T-helper 1 cell treated with Interleukin-12 subunit alpha and Interleukin-12 subunit beta and Interleukin-4 antibody, amounts not matched to agents 30 μg/mL and 1 μg/mL, for 36 hours (primary cell): Measurements from ENCODE around the gene LIFR.

ENCODE experiments used
- H3K27ac Mint-ChIP-seq: one replicate; pipeline ENCODE4 v1.8.0; 2021; ENCODE audit warnings: mild to moderate bottlenecking, mixed read lengths
- H3K27me3 Mint-ChIP-seq: one replicate; pipeline ENCODE4 v1.8.0; 2021; ENCODE audit warnings: low read depth, mixed read lengths
- H3K36me3 Mint-ChIP-seq: one replicate; pipeline ENCODE4 v1.8.0; 2021; ENCODE audit warnings: low read depth, mixed read lengths
- H3K4me1 Mint-ChIP-seq: one replicate; pipeline ENCODE4 v1.8.0; 2021; ENCODE audit warnings: low read depth, mixed read lengths
- H3K4me3 Mint-ChIP-seq: one replicate; pipeline ENCODE4 v1.8.0; 2021; ENCODE audit warnings: mild to moderate bottlenecking, moderate library complexity, mixed read lengths
- H3K9me3 Mint-ChIP-seq: one replicate; pipeline ENCODE4 v1.8.0; 2021; ENCODE audit warnings: mixed read lengths

The LIFR gene

GRCh38 chr5:38546691-38547146 is 9.7 kb downstream of the LIFR start:
- H3K27me3 Mint-ChIP-seq, result peaks cover 12% of the 10 kb centered on the region
- H3K27ac Mint-ChIP-seq, result no peak overlapping the region
- no peak overlapping the region for H3K4me3 Mint-ChIP-seq
- no peaks in the 10 kb centered on the region for H3K9me3 Mint-ChIP-seq
- no peaks in the 10 kb centered on the region for H3K4me1 Mint-ChIP-seq
- no peaks in the 10 kb centered on the region for H3K36me3 Mint-ChIP-seq

GRCh38 chr5:38543886-38544285 is 12.6 kb downstream of the LIFR start:
- Mint-ChIP-seq H3K27me3 (peaks cover 5% of the 10 kb centered on the region), H3K4me1 (no peaks in the 10 kb centered on the region), H3K36me3 (no peaks in the 10 kb centered on the region), H3K27ac (no peak overlapping the region), H3K4me3 (no peak overlapping the region), H3K9me3 (no peaks in the 10 kb centered on the region)

DNA sequence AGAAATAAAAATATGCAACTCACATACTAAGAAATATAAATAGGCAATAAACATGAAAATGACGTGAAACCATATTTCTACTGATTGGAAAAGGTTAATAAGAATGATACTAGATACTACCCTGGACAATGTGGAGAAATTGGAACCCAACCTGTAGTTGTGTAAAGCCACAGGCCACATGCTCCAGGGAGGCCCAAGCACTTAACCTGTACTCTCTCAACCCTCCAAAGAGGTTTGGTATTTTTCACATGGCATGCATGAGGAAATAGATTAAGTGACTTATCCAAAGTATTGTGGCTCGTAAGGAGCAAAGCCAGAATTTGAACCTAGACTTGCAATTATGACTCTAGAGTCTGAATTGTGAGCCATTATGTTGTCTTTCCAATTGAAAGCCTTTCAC is 13.4 kb downstream of the LIFR start:
- no peaks in the 10 kb centered on the region for H3K9me3 Mint-ChIP-seq
- H3K4me1 Mint-ChIP-seq, result no peaks in the 10 kb centered on the region
- H3K4me3 Mint-ChIP-seq, result no peak overlapping the region
- no peaks in the 10 kb centered on the region for H3K36me3 Mint-ChIP-seq
- no peak overlapping the region for H3K27ac Mint-ChIP-seq
- peaks cover 8% of the 10 kb centered on the region for H3K27me3 Mint-ChIP-seq

GRCh38 chr5:38541174-38541725 is 15.2 kb downstream of the LIFR start:
- Mint-ChIP-seq H3K36me3 (no peaks in the 10 kb centered on the region), H3K27me3 (peaks cover 13% of the 10 kb centered on the region), H3K4me1 (no peaks in the 10 kb centered on the region), H3K27ac (no peak overlapping the region), H3K9me3 (no peaks in the 10 kb centered on the region), H3K4me3 (no peak overlapping the region)

GRCh38 chr5:38540314-38540713 is 16.1 kb downstream of the LIFR start:
- Mint-ChIP-seq H3K36me3 (no peaks in the 10 kb centered on the region), H3K27ac (no peak overlapping the region), H3K4me3 (no peak overlapping the region), H3K9me3 (no peaks in the 10 kb centered on the region), H3K27me3 (peaks cover 20% of the 10 kb centered on the region), H3K4me1 (no peaks in the 10 kb centered on the region)

GRCh38 chr5:38538161-38538560 is 18.3 kb downstream of the LIFR start:
- Mint-ChIP-seq H3K27me3 (peaks cover 16% of the 10 kb centered on the region), H3K4me3 (no peak overlapping the region), H3K4me1 (no peaks in the 10 kb centered on the region), H3K36me3 (no peaks in the 10 kb centered on the region), H3K9me3 (no peaks in the 10 kb centered on the region), H3K27ac (no peak overlapping the region)

GRCh38 chr5:38537505-38537904 is 18.9 kb downstream of the LIFR start:
- Mint-ChIP-seq H3K4me1 (no peaks in the 10 kb centered on the region), H3K4me3 (no peak overlapping the region), H3K9me3 (no peaks in the 10 kb centered on the region), H3K27ac (no peak overlapping the region), H3K36me3 (no peaks in the 10 kb centered on the region), H3K27me3 (peaks cover 16% of the 10 kb centered on the region)

- peaks cover 16% of the 10 kb centered on the region for H3K27me3 Mint-ChIP-seq
- no peak overlapping the region for H3K4me3 Mint-ChIP-seq
- H3K27ac Mint-ChIP-seq, result no peak overlapping the region
These were observed 19.5 kb downstream of the LIFR start for GRCh38 chr5:38536968-38537367.

GRCh38 chr5:38535845-38536244 is 20.6 kb downstream of the LIFR start:
- no peaks in the 10 kb centered on the region for H3K4me1 Mint-ChIP-seq

More at GRCh38 chr5:38536968-38537367, 19.5 kb downstream of the LIFR start:
- no peaks in the 10 kb centered on the region for H3K36me3 Mint-ChIP-seq
- no peaks in the 10 kb centered on the region for H3K9me3 Mint-ChIP-seq
- H3K4me1 Mint-ChIP-seq, result no peaks in the 10 kb centered on the region

GRCh38 chr5:38535248-38535750 is 21.1 kb downstream of the LIFR start:
- no peaks in the 10 kb centered on the region for H3K4me1 Mint-ChIP-seq
- H3K36me3 Mint-ChIP-seq, result no peaks in the 10 kb centered on the region
- peaks cover 19% of the 10 kb centered on the region for H3K27me3 Mint-ChIP-seq
- no peak overlapping the region for H3K4me3 Mint-ChIP-seq
- no peaks in the 10 kb centered on the region for H3K9me3 Mint-ChIP-seq
- H3K27ac Mint-ChIP-seq, result no peak overlapping the region

More at GRCh38 chr5:38535845-38536244, 20.6 kb downstream of the LIFR start:
- Mint-ChIP-seq H3K27ac (no peak overlapping the region), H3K36me3 (no peaks in the 10 kb centered on the region), H3K9me3 (no peaks in the 10 kb centered on the region), H3K4me3 (no peak overlapping the region), H3K27me3 (peaks cover 16% of the 10 kb centered on the region)

DNA sequence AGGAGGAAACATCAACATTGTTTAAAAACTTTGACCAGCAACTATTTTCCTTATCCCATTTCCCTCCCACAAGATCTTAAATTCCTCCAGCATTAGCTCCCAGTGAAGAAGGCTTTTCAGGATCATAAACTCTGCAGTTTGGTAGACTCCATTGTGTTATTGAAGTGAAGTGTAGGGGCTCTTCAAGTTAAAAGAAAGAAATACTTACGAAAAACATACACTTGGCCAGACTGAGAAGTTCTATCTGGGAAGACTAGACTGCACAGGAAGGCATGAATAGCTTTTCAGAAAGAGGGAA is 22.3 kb downstream of the LIFR start:
- Mint-ChIP-seq H3K4me1 (no peaks in the 10 kb centered on the region), H3K4me3 (no peak overlapping the region), H3K36me3 (no peaks in the 10 kb centered on the region), H3K27me3 (peaks cover 23% of the 10 kb centered on the region), H3K9me3 (no peaks in the 10 kb centered on the region), H3K27ac (no peak overlapping the region)

DNA sequence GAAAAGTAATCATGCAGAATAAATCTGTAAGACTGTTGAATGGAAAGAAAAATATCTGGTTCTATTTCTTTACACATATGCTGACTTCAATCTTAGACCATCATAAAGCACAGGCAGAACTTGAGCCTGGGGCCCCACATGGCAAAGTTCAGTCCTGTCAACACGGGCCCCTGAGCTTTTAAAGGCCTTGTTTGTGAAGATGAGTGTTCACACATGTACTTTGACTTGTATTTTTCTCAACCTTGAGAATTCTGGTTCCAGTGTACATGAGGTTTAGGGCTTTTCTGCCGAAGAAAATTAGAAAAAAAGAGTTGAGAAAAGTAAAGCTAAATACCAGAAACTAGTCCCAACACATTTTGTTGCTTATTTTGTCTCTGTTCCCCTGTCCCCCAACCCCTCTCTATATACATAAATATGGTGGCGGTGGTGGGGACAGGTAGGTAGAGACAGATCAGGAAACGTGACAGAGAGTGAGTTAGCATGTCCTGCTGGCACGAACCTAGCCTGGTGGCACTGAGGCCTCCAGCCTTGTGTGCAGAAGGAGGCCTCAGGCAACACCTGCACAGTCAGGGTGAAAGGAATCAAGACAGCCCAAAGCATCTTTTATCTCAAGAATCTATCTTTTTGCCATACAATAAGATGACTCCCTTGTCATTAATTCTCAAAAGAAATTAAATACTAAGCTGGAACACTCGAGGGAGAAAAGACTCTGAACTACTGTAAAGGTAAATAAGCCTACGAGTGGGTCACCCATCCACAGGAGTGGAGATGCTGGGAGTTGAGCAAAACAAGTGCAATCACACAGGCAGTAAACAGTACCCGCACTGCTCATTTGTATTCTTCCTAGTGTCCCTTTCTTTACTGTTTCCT is 22.9 kb downstream of the LIFR start:
- no peaks in the 10 kb centered on the region for H3K36me3 Mint-ChIP-seq

GRCh38 chr5:38532165-38532669 is 24.2 kb downstream of the LIFR start:
- Mint-ChIP-seq H3K9me3 (no peaks in the 10 kb centered on the region), H3K4me3 (no peak overlapping the region), H3K4me1 (no peaks in the 10 kb centered on the region)

More for the DNA sequence above, 22.9 kb downstream of the LIFR start:
- Mint-ChIP-seq H3K27ac (no peak overlapping the region), H3K4me3 (no peak overlapping the region), H3K27me3 (peaks cover 21% of the 10 kb centered on the region), H3K9me3 (no peaks in the 10 kb centered on the region), H3K4me1 (no peaks in the 10 kb centered on the region)

DNA sequence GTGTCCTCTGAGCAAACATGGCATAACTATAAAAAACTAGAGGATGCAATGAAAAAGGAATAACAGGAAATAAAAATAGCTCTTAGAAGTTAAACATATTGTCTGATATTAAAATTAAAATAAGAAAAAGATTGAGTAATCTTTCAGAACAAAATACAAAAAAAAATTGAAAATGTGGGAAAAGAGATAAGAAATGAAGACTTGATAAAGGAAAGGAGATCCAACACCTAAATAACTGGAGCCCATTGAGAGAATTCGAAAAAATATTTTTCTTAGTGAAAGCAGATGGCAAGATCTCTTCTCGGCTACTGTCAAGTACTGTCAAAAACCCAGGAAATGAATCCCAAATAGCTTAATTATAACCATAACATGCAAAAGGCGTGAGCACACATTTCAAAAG is 24.9 kb downstream of the LIFR start:
- Mint-ChIP-seq H3K27ac (no peak overlapping the region), H3K27me3 (peaks cover 25% of the 10 kb centered on the region), H3K4me1 (no peaks in the 10 kb centered on the region), H3K36me3 (no peaks in the 10 kb centered on the region), H3K4me3 (no peak overlapping the region), H3K9me3 (no peaks in the 10 kb centered on the region)

More at GRCh38 chr5:38532165-38532669, 24.2 kb downstream of the LIFR start:
- Mint-ChIP-seq H3K27ac (no peak overlapping the region), H3K36me3 (no peaks in the 10 kb centered on the region), H3K27me3 (peaks cover 28% of the 10 kb centered on the region)
